ENCODE results near the gene SLC22A5.

The SLC22A5 gene

GRCh38 chr5:132425975-132426524, 56.5 kb downstream of the SLC22A5 start:
- peak overlapping the region in 1 of 3 experiments; percentile 60 for H3K27ac Mint-ChIP-seq
- peaks cover 24% of the 10 kb centered on the region for H3K4me1 Mint-ChIP-seq
- H3K4me3 Mint-ChIP-seq: no peak overlapping the region
- H3K9me3 Mint-ChIP-seq: no peaks in the 10 kb centered on the region
- no peaks in the 10 kb centered on the region for H3K27me3 Mint-ChIP-seq (ENCODE audit: low read depth)
- TF ChIP-seq CTCF (IDR thresholded peaks at IDR 0.05; ENCODE audit: unreplicated experiment in 3 of 3): no peak
- no peaks in the 10 kb centered on the region for H3K36me3 Mint-ChIP-seq (ENCODE audit: low read depth)

DNA sequence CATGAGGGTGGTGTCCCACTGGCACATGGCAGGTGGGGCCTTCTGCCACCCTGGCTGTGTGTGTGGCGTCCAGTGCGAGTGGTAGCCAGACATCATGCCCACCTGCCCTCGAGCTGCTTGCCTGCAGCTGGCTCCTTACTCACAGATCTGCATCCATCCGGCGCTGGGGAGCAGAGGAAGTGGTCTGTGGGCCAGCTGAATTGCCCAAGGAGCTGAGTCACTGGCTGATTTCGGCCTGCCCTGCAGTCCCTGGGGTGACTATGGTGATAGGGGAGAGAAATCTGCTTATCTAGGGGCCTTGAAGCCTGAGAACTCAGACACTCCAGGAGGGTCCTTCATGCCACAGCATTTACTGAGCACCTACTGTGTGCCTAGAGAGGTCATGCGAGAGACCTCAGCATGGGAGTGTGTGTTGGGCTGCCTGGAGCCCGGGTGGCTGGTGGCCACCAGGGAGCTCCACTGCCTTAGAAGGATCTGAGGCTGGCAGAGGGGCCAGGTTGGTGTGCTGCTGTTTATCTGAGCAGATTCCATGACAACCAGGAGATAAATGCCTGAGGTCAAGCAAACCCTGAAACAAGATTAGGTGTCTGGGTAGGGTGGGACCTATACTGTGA, 57.1 kb downstream of the SLC22A5 start:
- no peaks in the 10 kb centered on the region for H3K36me3 Mint-ChIP-seq (ENCODE audit: low read depth)
- TF ChIP-seq CTCF (IDR thresholded peaks at IDR 0.05; ENCODE audit: unreplicated experiment in 3 of 3): no peak
- no peaks in the 10 kb centered on the region for H3K27me3 Mint-ChIP-seq (ENCODE audit: low read depth)
- H3K27ac Mint-ChIP-seq: no peak overlapping the region
- no peaks in the 10 kb centered on the region for H3K9me3 Mint-ChIP-seq
- no peak overlapping the region for H3K4me3 Mint-ChIP-seq
- peaks cover 24% of the 10 kb centered on the region for H3K4me1 Mint-ChIP-seq

DNA sequence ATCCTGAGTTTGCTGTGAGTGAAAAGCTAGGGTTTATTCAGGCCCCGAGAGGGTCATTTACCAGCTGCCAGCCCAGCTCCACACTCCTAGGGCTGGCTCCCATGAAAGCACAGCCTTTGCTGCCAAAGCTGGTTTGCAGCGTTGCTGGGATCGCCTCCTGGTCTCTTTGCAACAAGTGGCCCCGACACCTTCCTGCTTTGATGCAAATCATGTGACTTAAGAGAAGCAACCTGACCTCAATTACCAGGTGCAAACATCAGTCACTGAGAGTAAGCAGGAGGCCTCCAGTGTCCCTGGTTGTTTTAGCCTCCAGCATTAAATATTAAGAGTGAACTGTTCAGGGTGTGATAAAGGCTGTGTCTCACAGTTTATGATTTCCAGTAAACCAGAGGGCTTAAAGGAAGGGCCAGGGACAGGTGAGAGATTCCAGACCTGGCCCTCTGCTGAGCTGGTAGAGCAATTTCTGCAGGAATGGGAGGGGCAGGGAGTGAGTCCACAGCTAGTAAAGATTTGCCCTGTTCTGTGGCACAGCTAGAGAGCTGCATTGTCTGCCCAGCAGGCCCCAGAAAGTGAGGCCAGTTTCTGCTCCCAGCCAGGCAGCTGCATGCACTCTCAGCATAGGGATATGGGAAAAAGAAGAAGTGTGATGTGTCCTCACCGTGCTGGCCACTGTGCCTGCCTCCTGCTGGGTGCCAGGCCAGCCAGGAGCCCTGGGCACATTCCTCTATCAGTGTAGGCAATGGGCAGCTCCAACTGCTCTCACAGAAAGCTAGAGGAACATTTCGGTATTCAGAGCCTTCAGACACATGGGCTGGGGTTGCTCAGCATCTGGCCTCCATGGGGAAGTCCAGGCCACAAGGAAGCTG, 58.0 kb downstream of the SLC22A5 start:
- Mint-ChIP-seq H3K36me3 (ENCODE audit: low read depth) (no peaks in the 10 kb centered on the region), H3K9me3 (no peaks in the 10 kb centered on the region), H3K4me1 (peaks cover 24% of the 10 kb centered on the region), H3K27me3 (ENCODE audit: low read depth) (no peaks in the 10 kb centered on the region), H3K4me3 (no peak overlapping the region), H3K27ac (peak overlapping the region; percentile 22 to 67 (median 41))
- no peak for TF ChIP-seq CTCF (IDR thresholded peaks at IDR 0.05; ENCODE audit: unreplicated experiment in 3 of 3)

DNA sequence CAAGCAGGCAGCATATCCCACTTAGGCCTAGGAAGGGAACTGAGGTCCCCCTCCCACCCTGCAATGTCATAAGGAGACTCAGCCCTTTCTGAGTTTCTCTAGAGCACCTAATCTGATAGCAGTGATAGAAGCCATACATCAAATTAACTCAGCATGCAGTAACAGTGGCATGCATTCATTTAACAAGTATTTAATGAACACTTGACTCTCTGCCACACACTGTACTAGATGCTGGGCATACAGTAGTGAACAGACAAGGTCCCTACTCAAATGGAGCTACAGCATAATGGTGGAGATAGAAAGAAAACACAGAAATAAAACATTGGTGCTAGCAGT, 58.6 kb downstream of the SLC22A5 start:
- Mint-ChIP-seq H3K27me3 (ENCODE audit: low read depth) (no peaks in the 10 kb centered on the region), H3K4me1 (peaks cover 24% of the 10 kb centered on the region), H3K9me3 (no peaks in the 10 kb centered on the region), H3K36me3 (ENCODE audit: low read depth) (no peaks in the 10 kb centered on the region), H3K27ac (peak overlapping the region in 2 of 3 experiments; percentile 41 to 67), H3K4me3 (no peak overlapping the region)
- TF ChIP-seq CTCF (IDR thresholded peaks at IDR 0.05; ENCODE audit: unreplicated experiment in 3 of 3): no peak

- no peak overlapping the region for H3K4me3 Mint-ChIP-seq
- TF ChIP-seq CTCF (IDR thresholded peaks at IDR 0.05; ENCODE audit: unreplicated experiment in 3 of 3): no peak
Observed at GRCh38 chr5:132428484-132429462, 59.3 kb downstream of the SLC22A5 start.

More at GRCh38 chr5:132428484-132429462, 59.3 kb downstream of the SLC22A5 start:
- H3K4me1 Mint-ChIP-seq: peaks cover 19% of the 10 kb centered on the region
- peak overlapping the region in 2 of 3 experiments; percentile 5 to 43 for H3K27ac Mint-ChIP-seq
- no peaks in the 10 kb centered on the region for H3K9me3 Mint-ChIP-seq
- no peaks in the 10 kb centered on the region for H3K36me3 Mint-ChIP-seq (ENCODE audit: low read depth)
- no peaks in the 10 kb centered on the region for H3K27me3 Mint-ChIP-seq (ENCODE audit: low read depth)

All from nephron (organoid).